ENCODE data around the gene LAMTOR4.
"Not testable (repeated sequence)": the region's sequence is repeated elsewhere in the genome, so short reads cannot be mapped to it uniquely, and the experiment has no call there.

LAMTOR4 gene

DNA sequence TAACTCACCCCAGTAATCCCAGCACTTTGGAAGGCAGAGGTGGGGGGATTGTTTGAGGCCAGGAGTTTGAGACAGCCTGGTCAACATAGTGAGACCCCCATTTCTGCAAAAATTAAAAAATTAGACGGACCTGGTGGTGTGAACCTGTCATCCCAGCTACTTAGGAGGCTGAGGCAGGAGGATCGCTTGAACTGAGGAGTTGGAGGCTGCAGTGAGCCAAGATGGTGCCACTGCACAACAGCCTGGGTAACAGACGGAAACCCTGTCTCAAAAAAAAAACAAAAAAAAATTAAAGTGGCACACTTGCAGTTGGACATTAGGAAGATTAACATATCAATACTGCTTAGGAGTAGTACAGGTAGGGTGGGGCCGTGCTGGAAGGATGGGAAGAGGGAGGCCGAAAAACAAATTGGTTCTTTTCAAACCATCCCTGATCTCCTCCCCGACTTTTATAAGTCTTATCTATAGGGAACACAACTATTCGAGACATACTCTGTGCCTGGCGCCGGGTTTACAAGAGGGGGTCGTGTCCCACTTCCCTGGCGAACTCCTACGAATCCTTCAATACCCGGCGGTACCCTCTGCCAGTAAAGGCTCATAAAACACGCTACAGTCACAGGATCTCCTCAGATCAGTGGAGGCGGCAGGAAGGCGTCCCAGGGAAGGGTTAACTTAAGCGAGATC, 30.2 kb upstream of the LAMTOR4 start:
- peak overlapping the region; percentile 99 for H3K27ac Mint-ChIP-seq
- no peaks in the 10 kb centered on the region for H3K36me3 Mint-ChIP-seq

GRCh38 chr7:100119072-100119969, 29.4 kb upstream of the LAMTOR4 start, which contains the start of the genes CNPY4 and TAF6:
CNPY4 (plus strand) TSS chr7:100119634; CDS start chr7:100119745, 111 bp downstream.
TAF6 (minus strand) TSS chr7:100119358; CDS start chr7:100114209, 5,149 bp downstream.
- no peaks in the 10 kb centered on the region for H3K27me3 Mint-ChIP-seq
- peak within 1 kb of the TSS; percentile 96 for H3K4me3 Mint-ChIP-seq
- H3K9me3 Mint-ChIP-seq (ENCODE audit: low read depth), result no peaks in the 10 kb centered on the region
- H3K27ac Mint-ChIP-seq, result peak within 1 kb of the TSS; percentile 99
- H3K4me1 Mint-ChIP-seq (ENCODE audit: low read depth), result peaks cover 35% of the 10 kb centered on the region
- H3K36me3 Mint-ChIP-seq, result no peaks in the 10 kb centered on the region

More for the DNA sequence above, 30.2 kb upstream of the LAMTOR4 start:
- Mint-ChIP-seq H3K27me3 (no peaks in the 10 kb centered on the region), H3K4me1 (ENCODE audit: low read depth) (peaks cover 32% of the 10 kb centered on the region), H3K4me3 (peak overlapping the region; percentile 96), H3K9me3 (ENCODE audit: low read depth) (no peaks in the 10 kb centered on the region)

DNA sequence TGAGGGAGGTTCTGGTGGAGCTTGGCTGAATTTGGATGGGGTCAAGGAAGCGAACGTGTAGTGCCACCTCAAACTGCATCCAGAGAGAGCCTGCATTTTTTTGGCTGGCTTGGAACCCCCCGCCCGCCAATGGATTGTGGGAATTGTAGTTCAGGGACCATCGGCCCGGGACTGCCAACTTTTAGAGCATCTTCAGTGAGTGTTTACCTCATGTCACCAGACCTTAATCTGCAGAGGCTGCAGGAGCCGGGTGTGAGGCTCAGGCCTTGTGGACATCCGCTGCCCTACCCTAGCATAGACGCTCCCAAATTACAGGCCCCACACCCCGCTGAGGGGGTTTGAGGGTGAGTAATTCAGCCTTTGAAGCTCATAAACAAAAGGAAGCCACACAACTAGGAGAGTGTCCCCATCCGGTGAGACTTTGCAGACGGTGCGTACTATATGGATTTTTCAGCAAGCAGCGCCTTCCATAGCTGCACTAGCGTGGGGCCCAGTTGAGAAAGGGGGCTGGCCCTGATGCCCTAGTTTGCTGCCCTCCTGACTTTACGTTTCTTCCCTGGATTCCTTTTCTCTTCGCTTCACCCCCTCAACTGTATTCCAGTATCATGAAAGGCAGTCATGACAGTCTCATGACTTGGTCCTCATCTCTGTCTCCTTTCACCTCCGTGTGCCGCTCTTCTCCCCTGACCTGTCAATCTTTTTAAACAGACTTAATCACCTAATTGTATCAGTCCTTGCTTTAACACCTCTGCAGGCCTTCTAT, 28.6 kb upstream of the LAMTOR4 start:
- Mint-ChIP-seq H3K27ac (peak overlapping the region; percentile 99), H3K27me3 (no peaks in the 10 kb centered on the region), H3K36me3 (no peaks in the 10 kb centered on the region), H3K4me1 (ENCODE audit: low read depth) (peaks cover 42% of the 10 kb centered on the region), H3K9me3 (ENCODE audit: low read depth) (no peaks in the 10 kb centered on the region), H3K4me3 (peak overlapping the region; percentile 96)

DNA sequence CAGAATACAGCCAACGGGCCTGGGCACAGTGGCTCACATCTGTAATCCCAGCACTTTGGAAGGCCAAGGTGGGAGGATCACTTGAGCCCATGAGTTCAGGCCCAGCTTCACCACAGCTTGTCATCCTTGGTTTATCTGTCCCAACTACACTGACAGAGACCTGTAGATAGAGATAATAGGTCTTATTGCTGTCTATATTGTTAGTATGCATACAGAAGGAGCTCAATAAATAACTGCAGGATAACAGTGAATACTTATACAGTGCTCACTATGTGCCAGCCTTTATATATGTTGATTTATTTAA, 28.0 kb upstream of the LAMTOR4 start:
- H3K27me3 Mint-ChIP-seq, result no peaks in the 10 kb centered on the region
- peak overlapping the region; percentile 99 for H3K27ac Mint-ChIP-seq
- peak overlapping the region; percentile 96 for H3K4me3 Mint-ChIP-seq
- H3K4me1 Mint-ChIP-seq (ENCODE audit: low read depth), result peaks cover 47% of the 10 kb centered on the region
- H3K9me3 Mint-ChIP-seq (ENCODE audit: low read depth), result no peaks in the 10 kb centered on the region
- H3K36me3 Mint-ChIP-seq, result no peaks in the 10 kb centered on the region

- Mint-ChIP-seq H3K9me3 (ENCODE audit: low read depth) (no peaks in the 10 kb centered on the region), H3K4me1 (ENCODE audit: low read depth) (peaks cover 50% of the 10 kb centered on the region)
Observed at GRCh38 chr7:100122067-100122466, 26.7 kb upstream of the LAMTOR4 start.

DNA sequence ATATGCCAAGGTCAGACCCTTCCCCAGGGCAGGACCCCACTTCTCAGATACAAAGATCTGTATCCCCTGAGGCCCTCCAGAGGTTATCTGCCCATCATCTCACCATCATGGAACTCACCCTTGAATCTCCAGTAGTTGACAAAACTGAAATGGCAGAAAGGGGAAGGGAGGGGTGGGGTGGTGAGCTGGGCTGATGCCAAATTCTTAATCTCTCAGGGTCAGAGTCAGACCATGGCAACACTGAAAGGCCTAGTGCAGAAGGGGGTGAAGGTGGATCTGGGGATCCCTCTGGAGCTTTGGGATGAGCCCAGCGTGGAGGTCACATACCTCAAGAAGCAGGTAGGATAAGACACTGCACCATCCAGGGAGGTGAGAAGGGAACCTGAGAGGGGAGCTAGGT, 26.1 kb upstream of the LAMTOR4 start:
- Mint-ChIP-seq H3K27ac (peak overlapping the region; percentile 41), H3K4me3 (no peak overlapping the region), H3K9me3 (ENCODE audit: low read depth) (no peaks in the 10 kb centered on the region), H3K4me1 (ENCODE audit: low read depth) (peaks cover 50% of the 10 kb centered on the region), H3K27me3 (no peaks in the 10 kb centered on the region), H3K36me3 (no peaks in the 10 kb centered on the region)

More at GRCh38 chr7:100122067-100122466, 26.7 kb upstream of the LAMTOR4 start:
- Mint-ChIP-seq H3K27me3 (no peaks in the 10 kb centered on the region), H3K4me3 (no peak overlapping the region), H3K27ac (peak overlapping the region; percentile 41), H3K36me3 (no peaks in the 10 kb centered on the region)

DNA sequence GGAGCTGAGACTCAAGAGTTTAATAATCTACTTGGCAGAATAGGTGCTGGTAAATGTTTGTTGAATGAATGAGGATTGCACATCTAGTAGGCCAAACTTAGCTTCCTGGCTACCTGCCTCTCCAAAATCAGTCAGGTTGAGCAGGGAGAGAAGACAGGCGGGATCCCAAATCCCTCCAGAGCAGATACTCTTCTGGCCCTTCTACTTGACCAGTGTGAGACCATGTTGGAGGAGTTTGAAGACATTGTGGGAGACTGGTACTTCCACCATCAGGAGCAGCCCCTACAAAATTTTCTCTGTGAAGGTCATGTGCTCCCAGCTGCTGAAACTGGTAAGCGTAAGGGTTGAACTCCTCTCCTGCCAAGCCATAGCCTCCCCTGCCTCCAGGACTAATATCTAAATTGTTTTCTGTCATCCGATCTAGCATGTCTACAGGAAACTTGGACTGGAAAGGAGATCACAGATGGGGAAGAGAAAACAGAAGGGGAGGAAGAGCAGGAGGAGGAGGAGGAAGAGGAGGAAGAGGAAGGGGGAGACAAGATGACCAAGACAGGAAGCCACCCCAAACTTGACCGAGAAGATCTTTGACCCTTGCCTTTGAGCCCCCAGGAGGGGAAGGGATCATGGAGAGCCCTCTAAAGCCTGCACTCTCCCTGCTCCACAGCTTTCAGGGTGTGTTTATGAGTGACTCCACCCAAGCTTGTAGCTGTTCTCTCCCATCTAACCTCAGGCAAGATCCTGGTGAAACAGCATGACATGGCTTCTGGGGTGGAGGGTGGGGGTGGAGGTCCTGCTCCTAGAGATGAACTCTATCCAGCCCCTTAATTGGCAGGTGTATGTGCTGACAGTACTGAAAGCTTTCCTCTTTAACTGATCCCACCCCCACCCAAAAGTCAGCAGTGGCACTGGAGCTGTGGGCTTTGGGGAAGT, 24.2 kb upstream of the LAMTOR4 start:
- H3K27ac Mint-ChIP-seq, result peak overlapping the region; percentile 75
- H3K9me3 Mint-ChIP-seq (ENCODE audit: low read depth), result no peaks in the 10 kb centered on the region
- no peaks in the 10 kb centered on the region for H3K27me3 Mint-ChIP-seq
- peak overlapping the region; percentile 96 for H3K4me3 Mint-ChIP-seq
- peaks cover 47% of the 10 kb centered on the region for H3K4me1 Mint-ChIP-seq (ENCODE audit: low read depth)
- H3K36me3 Mint-ChIP-seq, result no peaks in the 10 kb centered on the region

GRCh38 chr7:100126239-100126930, 22.3 kb upstream of the LAMTOR4 start:
- peaks cover 39% of the 10 kb centered on the region for H3K4me1 Mint-ChIP-seq (ENCODE audit: low read depth)
- H3K36me3 Mint-ChIP-seq, result no peaks in the 10 kb centered on the region
- peak overlapping the region; percentile 98 for H3K27ac Mint-ChIP-seq
- no peaks in the 10 kb centered on the region for H3K9me3 Mint-ChIP-seq (ENCODE audit: low read depth)
- H3K27me3 Mint-ChIP-seq, result no peaks in the 10 kb centered on the region
- H3K4me3 Mint-ChIP-seq, result peak overlapping the region; percentile 96

DNA sequence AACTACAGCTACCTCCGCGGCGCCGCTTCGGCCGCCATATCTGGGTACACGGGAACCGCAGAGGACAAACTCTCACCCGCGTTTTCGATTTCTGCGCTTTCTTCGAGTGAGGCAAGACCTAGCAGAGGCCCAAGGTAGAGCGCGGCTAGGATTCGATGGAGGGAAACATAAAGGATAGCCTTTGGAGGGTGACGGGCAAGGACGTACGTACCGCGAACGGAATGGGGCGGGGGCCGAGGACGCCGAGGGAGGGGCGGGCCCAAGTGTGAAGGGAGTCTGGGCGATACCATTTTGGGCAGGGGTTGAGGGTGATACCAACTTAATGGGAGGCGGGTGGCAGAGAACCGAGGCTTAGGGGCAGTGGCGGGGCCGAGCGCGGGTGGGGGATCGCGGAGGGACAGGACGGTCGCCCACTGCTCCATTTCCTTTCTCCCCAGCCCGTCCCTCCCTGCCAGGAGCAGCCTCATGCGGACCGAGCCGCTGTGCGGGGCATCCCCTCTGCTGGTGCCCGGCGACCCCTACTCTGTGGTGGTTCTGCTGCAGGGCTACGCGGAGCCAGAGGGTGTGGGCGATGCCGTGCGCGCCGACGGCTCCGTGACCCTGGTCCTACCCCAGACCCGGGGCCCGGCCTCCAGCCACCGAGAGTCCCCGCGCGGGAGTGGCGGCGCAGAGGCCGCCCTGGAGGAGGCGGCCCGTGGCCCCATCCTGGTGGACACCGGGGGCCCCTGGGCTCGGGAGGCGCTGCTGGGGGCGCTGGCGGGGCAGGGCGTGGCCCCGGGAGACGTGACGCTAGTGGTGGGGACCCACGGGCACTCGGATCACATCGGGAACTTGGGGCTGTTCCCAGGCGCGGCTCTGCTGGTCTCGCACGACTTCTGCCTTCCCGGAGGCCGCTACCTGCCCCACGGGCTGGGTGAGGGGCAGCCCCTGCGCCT, 21.5 kb upstream of the LAMTOR4 start, which contains the start of gene MBLAC1:
Gene MBLAC1, plus strand, starts transcription at position 37 of the 935 bp plus-strand sequence. Its CDS starts 429 bp downstream, at position 466.
- Mint-ChIP-seq H3K36me3 (no peaks in the 10 kb centered on the region), H3K4me1 (ENCODE audit: low read depth) (peaks cover 39% of the 10 kb centered on the region), H3K27ac (peak within 1 kb of the TSS; percentile 98), H3K4me3 (peak within 1 kb of the TSS; percentile 96), H3K9me3 (ENCODE audit: low read depth) (no peaks in the 10 kb centered on the region), H3K27me3 (no peaks in the 10 kb centered on the region)

DNA sequence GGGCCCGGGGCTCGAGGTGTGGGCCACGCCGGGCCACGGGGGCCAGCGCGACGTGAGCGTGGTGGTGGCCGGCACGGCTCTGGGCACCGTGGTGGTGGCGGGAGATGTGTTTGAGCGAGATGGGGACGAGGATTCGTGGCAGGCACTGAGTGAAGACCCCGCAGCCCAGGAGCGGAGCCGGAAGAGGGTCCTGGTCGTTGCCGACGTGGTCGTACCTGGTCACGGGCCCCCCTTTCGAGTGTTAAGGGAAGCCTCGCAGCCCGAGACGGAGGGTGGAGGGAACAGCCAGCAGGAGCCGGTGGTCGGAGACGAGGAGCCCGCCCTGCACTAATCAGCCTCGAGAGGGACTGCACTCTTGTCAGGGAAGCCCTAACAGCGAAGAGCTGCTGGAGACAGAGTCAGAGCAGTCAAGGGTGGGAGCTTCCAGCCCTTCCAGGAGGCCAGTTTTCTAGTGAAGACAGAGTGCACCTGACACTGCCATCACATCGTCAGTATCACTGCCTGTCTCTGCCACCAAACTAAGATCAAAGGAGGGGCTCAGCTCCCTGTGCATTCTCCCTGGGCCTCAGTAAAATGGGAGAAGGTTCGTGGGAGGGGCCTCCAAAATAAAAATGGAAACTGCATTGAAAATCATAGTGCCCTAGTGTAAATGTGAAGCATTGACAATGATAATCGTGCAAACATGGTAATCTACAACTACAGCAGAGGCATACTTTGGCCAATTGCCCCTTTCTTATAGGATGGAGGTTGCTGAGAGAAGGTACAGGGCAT, 20.7 kb upstream of the LAMTOR4 start:
- Mint-ChIP-seq H3K27ac (peak overlapping the region; percentile 61), H3K4me3 (peak overlapping the region; percentile 78), H3K27me3 (no peaks in the 10 kb centered on the region), H3K9me3 (ENCODE audit: low read depth) (no peaks in the 10 kb centered on the region), H3K36me3 (no peaks in the 10 kb centered on the region), H3K4me1 (ENCODE audit: low read depth) (peaks cover 41% of the 10 kb centered on the region)

- Mint-ChIP-seq H3K27ac (peak overlapping the region; percentile 61), H3K4me1 (ENCODE audit: low read depth) (peaks cover 41% of the 10 kb centered on the region)
Observed at GRCh38 chr7:100128637-100128963, 20.1 kb upstream of the LAMTOR4 start.

DNA sequence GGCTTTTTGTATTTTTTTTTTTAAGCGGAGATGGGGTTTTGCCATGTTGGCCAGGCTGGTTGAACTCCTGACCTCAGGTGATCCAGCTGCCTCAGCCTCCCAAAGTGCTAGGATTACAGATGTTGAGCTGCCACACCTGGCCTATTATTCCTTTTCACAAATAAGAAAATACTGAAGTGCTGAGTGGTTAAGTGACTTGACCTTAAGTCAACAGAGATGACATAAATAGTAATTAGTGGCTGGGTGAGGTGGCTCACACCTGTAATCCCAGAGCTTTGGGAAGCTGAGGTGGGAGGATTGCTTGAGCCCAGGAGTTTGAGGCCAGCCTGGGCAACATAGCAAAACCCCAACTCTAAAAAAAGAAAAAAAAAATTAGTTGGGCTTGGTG, 18.5 kb upstream of the LAMTOR4 start:
- H3K4me1 Mint-ChIP-seq (ENCODE audit: low read depth), result peaks cover 31% of the 10 kb centered on the region
- H3K4me3 Mint-ChIP-seq; H3K9me3 Mint-ChIP-seq (ENCODE audit: low read depth); H3K27me3 Mint-ChIP-seq; H3K27ac Mint-ChIP-seq; H3K36me3 Mint-ChIP-seq: not testable (repeated sequence)

More at GRCh38 chr7:100128637-100128963, 20.1 kb upstream of the LAMTOR4 start:
- Mint-ChIP-seq H3K36me3 (no peaks in the 10 kb centered on the region), H3K9me3 (ENCODE audit: low read depth) (no peaks in the 10 kb centered on the region), H3K4me3 (peak overlapping the region; percentile 78), H3K27me3 (no peaks in the 10 kb centered on the region)

Data from activated naive CD8-positive, alpha-beta T cell (primary cell).